ENCODE data around the gene NT5C2.

NT5C2 gene

DNA sequence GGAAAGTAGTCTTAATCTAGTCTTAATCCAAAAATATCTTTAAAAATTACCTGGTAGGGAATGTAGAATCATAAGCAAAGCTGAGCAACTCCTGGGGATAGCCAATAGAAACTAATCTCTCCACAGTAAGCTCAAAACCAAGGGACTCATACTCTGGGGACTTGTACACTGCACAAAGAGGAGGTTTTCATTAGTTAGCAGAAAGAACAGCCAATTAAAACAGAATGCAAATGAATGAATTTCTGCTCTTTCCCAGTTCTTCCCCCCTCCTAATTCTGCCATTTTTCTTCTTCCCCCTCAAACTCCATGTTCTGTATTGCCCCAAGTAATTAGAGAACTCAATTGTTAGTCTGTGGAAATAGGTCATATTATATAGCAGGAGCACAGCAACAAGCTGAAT, 86.5 kb downstream of the NT5C2 start:
- no peaks in the 10 kb centered on the region for H3K27me3 Mint-ChIP-seq
- no peak overlapping the region for H3K4me3 Mint-ChIP-seq
- no peaks in the 10 kb centered on the region for H3K4me1 Mint-ChIP-seq (ENCODE audit: low read depth)
- no peaks in the 10 kb centered on the region for H3K9me3 Mint-ChIP-seq (ENCODE audit: low read depth)
- H3K36me3 Mint-ChIP-seq, result peaks cover 3% of the 10 kb centered on the region
- H3K27ac Mint-ChIP-seq, result no peak overlapping the region

DNA sequence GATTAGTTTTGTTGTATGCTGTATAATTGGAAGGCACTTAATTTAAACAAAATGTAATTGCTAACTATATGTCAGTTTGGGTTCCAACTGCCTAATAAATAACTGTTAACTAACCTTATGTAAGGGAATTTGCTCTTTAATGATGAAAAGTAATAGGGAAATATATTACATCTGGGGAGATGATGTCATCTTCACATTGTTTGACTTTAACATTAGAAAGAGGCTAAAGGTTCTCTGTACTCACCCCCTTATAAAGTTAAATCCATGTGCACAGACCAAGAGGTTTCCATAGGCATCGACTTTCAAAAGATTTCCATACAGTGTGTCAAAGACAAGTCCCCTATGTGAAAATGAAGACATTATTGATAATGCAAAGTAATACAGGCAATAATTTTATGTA, 87.6 kb downstream of the NT5C2 start:
- Mint-ChIP-seq H3K27ac (no peak overlapping the region), H3K4me1 (ENCODE audit: low read depth) (no peaks in the 10 kb centered on the region), H3K27me3 (no peaks in the 10 kb centered on the region), H3K9me3 (ENCODE audit: low read depth) (no peaks in the 10 kb centered on the region), H3K4me3 (no peak overlapping the region), H3K36me3 (peaks cover 3% of the 10 kb centered on the region)

DNA sequence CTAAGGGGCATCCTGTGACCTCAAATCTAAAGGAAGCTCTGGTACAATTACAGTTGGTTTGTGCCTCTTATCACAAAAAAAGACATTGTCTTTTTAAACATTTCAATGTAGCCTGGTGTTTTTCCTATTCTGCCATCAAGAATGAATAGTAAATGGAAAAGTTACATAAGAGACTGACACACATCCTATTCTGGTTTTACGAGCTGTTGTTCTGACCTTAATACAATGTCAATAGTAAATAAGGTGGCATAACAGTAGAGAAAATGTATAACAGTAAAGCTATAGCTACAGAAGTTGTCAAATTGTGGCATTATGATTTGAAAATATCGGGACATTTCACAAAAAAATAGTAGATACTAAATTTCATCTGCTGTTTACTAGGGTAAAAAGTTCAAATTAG, 88.4 kb downstream of the NT5C2 start:
- H3K9me3 Mint-ChIP-seq (ENCODE audit: low read depth), result no peaks in the 10 kb centered on the region
- no peak overlapping the region for H3K27ac Mint-ChIP-seq
- H3K4me3 Mint-ChIP-seq, result no peak overlapping the region
- H3K36me3 Mint-ChIP-seq, result peaks cover 3% of the 10 kb centered on the region
- H3K27me3 Mint-ChIP-seq, result no peaks in the 10 kb centered on the region
- H3K4me1 Mint-ChIP-seq (ENCODE audit: low read depth), result no peaks in the 10 kb centered on the region

DNA sequence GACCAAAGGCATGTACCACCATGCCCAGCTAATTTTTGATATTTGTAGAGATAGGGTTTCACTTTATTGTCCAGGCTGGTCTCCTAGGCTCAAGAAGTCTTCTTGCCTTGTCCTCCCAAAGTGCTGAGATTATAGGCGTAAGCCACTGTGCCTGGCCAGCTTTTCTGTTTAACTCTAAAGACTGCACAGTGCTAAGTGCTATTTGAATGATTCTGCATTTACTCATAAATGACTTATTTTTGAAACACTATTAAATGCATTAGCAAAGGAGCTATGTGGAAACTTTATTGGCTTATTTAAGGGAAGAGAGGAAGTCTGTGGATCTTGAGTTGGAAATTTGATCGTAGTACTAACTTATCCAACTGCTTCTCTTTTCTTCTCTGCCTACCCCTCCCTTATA, 89.1 kb downstream of the NT5C2 start:
- H3K36me3 Mint-ChIP-seq, result peaks cover 3% of the 10 kb centered on the region
- no peaks in the 10 kb centered on the region for H3K27me3 Mint-ChIP-seq
- H3K27ac Mint-ChIP-seq, result no peak overlapping the region
- H3K4me3 Mint-ChIP-seq, result no peak overlapping the region
- H3K4me1 Mint-ChIP-seq (ENCODE audit: low read depth), result no peaks in the 10 kb centered on the region
- H3K9me3 Mint-ChIP-seq (ENCODE audit: low read depth), result no peaks in the 10 kb centered on the region

DNA sequence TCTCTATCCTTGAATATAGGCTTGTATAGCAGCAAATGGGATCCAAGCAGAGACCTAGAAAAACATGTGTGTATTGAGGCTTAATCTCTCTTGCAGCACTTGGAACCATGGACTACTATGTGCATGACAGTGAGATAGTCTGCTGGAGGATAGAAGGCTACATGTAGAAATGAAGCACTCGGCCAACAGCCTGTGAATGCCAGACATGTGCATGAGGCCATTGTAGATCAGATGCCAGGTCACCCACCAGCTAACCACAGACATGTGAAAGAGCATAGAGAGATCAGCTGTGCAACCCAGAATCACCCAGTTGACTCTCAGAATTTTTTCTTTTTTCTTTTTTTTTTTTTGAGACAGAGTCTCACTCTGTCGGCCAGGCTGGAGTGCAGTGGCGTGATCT, 90.9 kb downstream of the NT5C2 start:
- Mint-ChIP-seq H3K4me3 (no peak overlapping the region), H3K27ac (no peak overlapping the region), H3K27me3 (no peaks in the 10 kb centered on the region), H3K4me1 (ENCODE audit: low read depth) (no peaks in the 10 kb centered on the region), H3K9me3 (ENCODE audit: low read depth) (no peaks in the 10 kb centered on the region), H3K36me3 (peaks cover 3% of the 10 kb centered on the region)

DNA sequence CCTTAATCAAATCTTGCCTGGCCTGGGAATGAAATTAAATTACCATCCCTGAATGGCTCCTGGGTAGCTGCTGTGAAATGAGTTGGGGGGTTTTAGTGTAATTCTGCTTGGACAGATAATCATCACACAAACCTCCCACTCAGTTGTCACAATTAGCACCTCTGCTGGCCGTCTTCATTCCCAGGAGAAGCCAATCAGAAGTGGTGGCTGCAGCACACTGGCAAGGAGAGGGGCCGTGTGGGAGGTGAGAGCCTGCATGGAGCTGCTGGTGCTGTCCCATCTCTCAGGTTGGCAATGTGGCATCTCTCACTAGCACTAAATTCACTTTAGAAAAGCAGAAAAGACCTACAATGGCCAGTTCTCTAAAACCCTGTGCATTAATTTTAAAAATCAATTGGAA, 92.5 kb downstream of the NT5C2 start:
- Mint-ChIP-seq H3K36me3 (peaks cover 5% of the 10 kb centered on the region), H3K4me1 (ENCODE audit: low read depth) (peaks cover 2% of the 10 kb centered on the region), H3K27me3 (no peaks in the 10 kb centered on the region), H3K27ac (no peak overlapping the region), H3K4me3 (no peak overlapping the region), H3K9me3 (ENCODE audit: low read depth) (no peaks in the 10 kb centered on the region)

DNA sequence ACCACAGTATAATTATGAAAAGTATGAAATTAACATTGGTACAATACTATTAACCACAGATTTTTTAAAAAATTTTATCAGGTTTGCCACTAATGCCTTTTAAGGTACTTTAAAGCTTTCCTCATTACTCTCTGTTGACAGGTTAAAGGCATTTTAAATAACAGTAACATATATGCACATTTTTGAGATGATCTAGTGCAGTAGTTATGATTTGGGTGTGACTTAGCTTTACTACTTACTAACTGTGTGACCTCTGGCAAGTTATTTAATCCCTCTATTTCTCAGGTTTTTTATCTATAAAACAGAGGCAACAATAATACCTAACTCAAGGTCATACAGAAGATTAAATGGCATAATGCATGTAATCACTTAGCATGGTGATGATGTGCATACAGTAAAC, 94.8 kb downstream of the NT5C2 start:
- H3K9me3 Mint-ChIP-seq (ENCODE audit: low read depth), result no peaks in the 10 kb centered on the region
- no peaks in the 10 kb centered on the region for H3K27me3 Mint-ChIP-seq
- H3K4me1 Mint-ChIP-seq (ENCODE audit: low read depth), result peaks cover 2% of the 10 kb centered on the region
- no peak overlapping the region for H3K27ac Mint-ChIP-seq
- H3K36me3 Mint-ChIP-seq, result peaks cover 8% of the 10 kb centered on the region
- no peak overlapping the region for H3K4me3 Mint-ChIP-seq

DNA sequence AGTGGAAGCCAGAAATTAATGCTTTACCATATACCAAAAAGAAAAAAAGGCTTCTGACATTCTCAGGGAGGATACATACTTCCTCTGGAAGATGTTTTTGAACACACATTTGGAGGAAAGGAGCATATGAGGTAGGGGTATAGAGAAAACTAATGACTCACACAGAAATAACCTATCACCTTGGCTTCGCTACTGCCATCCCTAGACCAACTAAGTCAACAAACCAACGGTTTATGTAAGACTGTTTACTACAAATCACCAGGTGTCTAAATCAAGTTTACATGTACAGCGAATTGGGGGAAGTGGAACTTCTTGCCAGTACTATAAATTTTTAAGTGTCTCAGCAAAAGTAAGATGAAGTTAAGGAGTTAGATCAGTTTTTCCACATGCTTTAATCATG, 96.9 kb downstream of the NT5C2 start:
- no peaks in the 10 kb centered on the region for H3K27me3 Mint-ChIP-seq
- peaks cover 10% of the 10 kb centered on the region for H3K36me3 Mint-ChIP-seq
- no peak overlapping the region for H3K4me3 Mint-ChIP-seq
- peaks cover 2% of the 10 kb centered on the region for H3K4me1 Mint-ChIP-seq (ENCODE audit: low read depth)
- H3K27ac Mint-ChIP-seq, result no peak overlapping the region
- H3K9me3 Mint-ChIP-seq (ENCODE audit: low read depth), result no peaks in the 10 kb centered on the region

DNA sequence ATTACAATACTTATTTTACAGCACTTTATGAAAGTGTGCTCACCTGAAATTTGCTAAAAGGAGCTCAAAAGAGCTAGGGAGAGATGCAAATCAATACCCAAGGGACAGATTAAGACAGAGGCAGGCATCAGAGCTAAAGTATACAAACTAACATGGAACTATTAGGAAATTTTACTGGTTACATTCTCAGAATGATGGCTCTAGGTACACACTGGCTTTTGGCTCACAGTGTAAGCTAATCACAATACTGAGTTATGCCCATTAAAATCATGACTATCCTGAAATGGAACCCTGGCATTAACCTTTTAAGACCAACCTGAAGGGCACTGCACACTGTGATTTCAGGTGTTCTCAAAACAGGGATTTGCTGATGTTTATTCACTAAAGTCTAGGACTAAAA, 98.1 kb downstream of the NT5C2 start:
- no peaks in the 10 kb centered on the region for H3K9me3 Mint-ChIP-seq (ENCODE audit: low read depth)
- no peak overlapping the region for H3K4me3 Mint-ChIP-seq
- H3K27me3 Mint-ChIP-seq, result no peaks in the 10 kb centered on the region
- H3K4me1 Mint-ChIP-seq (ENCODE audit: low read depth), result peaks cover 2% of the 10 kb centered on the region
- no peak overlapping the region for H3K27ac Mint-ChIP-seq
- peaks cover 11% of the 10 kb centered on the region for H3K36me3 Mint-ChIP-seq

DNA sequence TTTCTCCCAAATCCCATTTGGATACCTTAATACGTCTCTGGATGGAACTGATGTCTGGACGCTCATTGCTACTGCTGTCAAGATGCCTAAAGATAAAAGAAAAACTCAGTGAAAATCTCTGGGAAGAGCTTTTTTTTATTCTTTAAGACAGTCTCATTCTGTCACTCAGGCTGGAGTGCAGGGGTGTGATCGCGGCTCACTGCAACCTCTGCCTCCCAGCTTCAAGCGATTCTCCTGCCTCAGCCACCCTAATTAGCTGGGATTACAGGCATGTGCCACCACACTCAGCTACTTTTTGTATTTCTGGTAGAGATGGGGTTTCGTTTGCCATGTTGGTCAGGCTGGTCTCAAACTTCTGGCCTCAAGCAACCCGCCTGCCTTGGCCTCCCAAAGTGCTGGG, 102.2 kb downstream of the NT5C2 start:
- H3K9me3 Mint-ChIP-seq (ENCODE audit: low read depth), result no peaks in the 10 kb centered on the region
- no peak overlapping the region for H3K27ac Mint-ChIP-seq
- no peak overlapping the region for H3K4me3 Mint-ChIP-seq
- no peaks in the 10 kb centered on the region for H3K27me3 Mint-ChIP-seq
- H3K4me1 Mint-ChIP-seq (ENCODE audit: low read depth), result no peaks in the 10 kb centered on the region
- peaks cover 14% of the 10 kb centered on the region for H3K36me3 Mint-ChIP-seq

DNA sequence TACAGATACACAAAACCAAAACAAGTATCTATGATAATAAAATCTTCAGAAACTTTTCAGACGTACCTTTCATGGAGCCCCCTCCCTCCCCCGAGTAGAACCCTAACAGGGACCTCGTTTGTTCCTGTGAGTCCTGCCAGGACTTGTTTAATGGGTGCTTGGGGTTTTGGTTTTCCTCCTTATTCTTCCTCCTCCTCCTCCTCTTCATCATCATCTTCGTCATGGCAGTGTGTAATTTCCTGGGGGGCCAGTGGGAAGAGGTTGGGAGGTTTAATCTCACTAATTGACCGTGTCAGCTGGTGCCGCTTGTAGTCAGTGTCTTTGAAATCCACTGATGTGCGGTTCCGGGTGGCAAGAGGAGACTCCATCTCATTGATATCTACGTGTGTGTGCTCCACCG, 103.6 kb downstream of the NT5C2 start:
- H3K9me3 Mint-ChIP-seq (ENCODE audit: low read depth), result no peaks in the 10 kb centered on the region
- no peaks in the 10 kb centered on the region for H3K4me1 Mint-ChIP-seq (ENCODE audit: low read depth)
- no peaks in the 10 kb centered on the region for H3K27me3 Mint-ChIP-seq
- H3K36me3 Mint-ChIP-seq, result peaks cover 14% of the 10 kb centered on the region
- H3K4me3 Mint-ChIP-seq, result no peak overlapping the region
- no peak overlapping the region for H3K27ac Mint-ChIP-seq

DNA sequence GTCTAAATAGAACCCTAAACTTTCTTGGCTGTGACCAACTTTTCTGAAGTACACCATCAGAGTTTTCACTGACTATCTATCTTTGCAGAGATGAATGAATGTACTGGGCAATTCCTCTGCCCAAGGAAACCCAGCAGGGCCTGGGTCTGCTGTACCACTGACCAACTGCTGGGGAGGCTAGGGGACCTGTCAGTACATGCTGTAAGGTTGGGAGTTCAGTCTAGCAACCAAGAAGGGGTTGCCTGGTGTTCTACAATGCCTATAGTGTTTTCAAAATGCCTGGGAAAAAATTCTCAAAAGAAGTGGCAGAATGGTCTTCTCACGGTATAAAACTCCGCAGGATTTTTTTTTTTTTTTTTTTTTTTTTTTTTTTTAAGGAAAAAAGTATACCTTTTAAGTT, 106.3 kb downstream of the NT5C2 start:
- Mint-ChIP-seq H3K27me3 (no peaks in the 10 kb centered on the region), H3K27ac (no peak overlapping the region), H3K4me1 (ENCODE audit: low read depth) (no peaks in the 10 kb centered on the region), H3K9me3 (ENCODE audit: low read depth) (no peaks in the 10 kb centered on the region), H3K36me3 (peaks cover 8% of the 10 kb centered on the region), H3K4me3 (no peak overlapping the region)

DNA sequence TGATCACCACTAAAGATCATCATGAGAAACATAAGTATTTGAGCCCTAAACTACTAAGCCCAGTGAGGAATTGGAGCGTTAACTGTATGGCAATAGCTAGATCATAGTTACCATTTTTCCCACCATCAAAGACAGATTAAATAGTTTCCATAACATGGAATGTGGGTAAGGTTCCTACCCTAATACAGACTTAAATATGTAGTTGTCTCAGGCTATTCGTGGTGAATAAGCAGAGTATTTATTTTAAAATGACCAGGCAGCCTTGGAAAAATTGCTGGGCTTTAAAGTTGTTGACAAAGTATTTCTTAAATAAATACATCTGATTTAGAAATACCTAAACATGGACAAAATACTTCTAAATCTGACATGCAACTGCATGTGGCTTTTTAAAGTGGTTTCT, 106.8 kb downstream of the NT5C2 start:
- no peaks in the 10 kb centered on the region for H3K4me1 Mint-ChIP-seq (ENCODE audit: low read depth)
- H3K4me3 Mint-ChIP-seq, result no peak overlapping the region
- no peaks in the 10 kb centered on the region for H3K27me3 Mint-ChIP-seq
- H3K27ac Mint-ChIP-seq, result no peak overlapping the region
- no peaks in the 10 kb centered on the region for H3K9me3 Mint-ChIP-seq (ENCODE audit: low read depth)
- H3K36me3 Mint-ChIP-seq, result peaks cover 6% of the 10 kb centered on the region

DNA sequence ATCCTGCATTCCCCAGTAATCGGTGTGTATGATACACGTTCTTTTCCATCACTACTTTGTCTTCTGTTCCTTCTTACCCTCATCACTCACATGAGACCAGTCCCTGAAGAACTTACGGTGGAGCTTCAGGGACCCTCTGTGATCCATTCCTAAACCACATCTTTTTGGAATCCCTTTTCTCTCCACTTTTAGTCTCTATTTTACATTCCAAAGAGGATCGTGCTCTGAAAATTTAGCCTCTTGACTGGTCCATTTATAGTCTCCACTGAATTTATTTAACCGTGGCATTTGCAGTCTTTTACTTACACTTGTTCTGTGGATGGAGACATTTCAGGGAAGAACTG, 109.1 kb downstream of the NT5C2 start:
- no peaks in the 10 kb centered on the region for H3K4me1 Mint-ChIP-seq (ENCODE audit: low read depth)
- no peaks in the 10 kb centered on the region for H3K9me3 Mint-ChIP-seq (ENCODE audit: low read depth)
- no peaks in the 10 kb centered on the region for H3K36me3 Mint-ChIP-seq
- no peaks in the 10 kb centered on the region for H3K27me3 Mint-ChIP-seq
- H3K27ac Mint-ChIP-seq, result peak overlapping the region; percentile 19
- H3K4me3 Mint-ChIP-seq, result no peak overlapping the region

DNA sequence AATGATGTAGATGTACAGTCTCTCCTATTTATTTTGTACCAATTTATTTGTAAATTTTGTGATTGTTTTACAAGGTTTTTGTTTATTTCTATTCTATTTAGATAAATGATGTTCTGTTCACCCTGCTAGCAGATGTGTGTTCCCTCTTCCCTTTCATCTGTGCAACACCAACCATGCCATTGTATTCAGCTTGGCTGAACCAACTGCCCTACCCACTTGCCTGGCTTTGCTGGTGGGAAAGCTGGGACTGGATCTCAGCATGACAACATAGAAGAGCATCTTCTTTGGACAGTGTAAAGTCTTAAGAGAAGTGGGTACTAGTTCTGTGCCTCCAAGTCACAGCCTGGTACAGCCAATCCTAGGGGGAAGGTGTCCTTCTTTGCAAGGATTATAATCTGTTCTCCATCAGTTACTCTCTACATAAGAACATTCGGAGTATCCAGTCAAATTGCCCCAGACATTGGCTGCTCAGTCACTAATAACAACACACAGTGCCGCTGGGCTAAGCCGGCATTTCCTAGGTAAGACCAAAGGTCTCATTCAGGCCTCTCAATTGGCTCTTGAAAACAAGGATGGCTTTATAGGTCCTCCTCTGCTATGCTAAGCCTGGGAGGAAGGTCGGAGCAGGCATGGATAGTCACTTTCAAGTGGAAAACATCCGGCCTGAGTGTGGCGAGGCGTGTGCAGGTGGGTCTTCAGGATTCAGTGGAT, 109.7 kb downstream of the NT5C2 start:
- Mint-ChIP-seq H3K9me3 (ENCODE audit: low read depth) (no peaks in the 10 kb centered on the region), H3K27ac (peak overlapping the region; percentile 37), H3K36me3 (no peaks in the 10 kb centered on the region), H3K27me3 (no peaks in the 10 kb centered on the region), H3K4me1 (ENCODE audit: low read depth) (no peaks in the 10 kb centered on the region), H3K4me3 (no peak overlapping the region)

DNA sequence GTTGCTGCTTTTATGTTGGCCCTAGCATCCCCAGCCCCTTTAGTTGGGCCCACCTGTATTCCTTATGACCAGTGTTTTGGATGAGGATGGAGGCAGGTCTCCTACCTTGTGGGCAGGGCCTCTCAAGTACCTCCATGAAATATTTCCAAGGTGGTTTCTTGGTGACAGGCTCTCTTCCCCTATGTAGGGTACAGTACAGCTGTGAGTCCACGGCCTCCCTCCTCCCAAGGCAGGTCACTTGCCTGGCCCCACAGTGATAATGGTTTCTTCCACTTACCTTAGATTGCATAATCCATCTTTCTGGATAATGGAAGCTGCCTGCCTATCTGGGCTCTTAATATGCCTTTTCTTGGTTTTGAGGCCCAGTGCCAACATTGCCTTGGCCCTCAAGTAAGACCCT, 110.4 kb downstream of the NT5C2 start:
- no peak overlapping the region for H3K4me3 Mint-ChIP-seq
- no peaks in the 10 kb centered on the region for H3K36me3 Mint-ChIP-seq
- no peaks in the 10 kb centered on the region for H3K27me3 Mint-ChIP-seq
- H3K4me1 Mint-ChIP-seq (ENCODE audit: low read depth), result no peaks in the 10 kb centered on the region
- H3K27ac Mint-ChIP-seq, result no peak overlapping the region
- H3K9me3 Mint-ChIP-seq (ENCODE audit: low read depth), result no peaks in the 10 kb centered on the region
